Gastroesophageal sphincter (tissue), 3 donors: ENCODE results near the gene SMOC1.

Experiments used
- POLR2A ChIP-seq, 2 donors: fragments of 450-650 bp; IDR thresholded peaks; one replicate each; pipeline ENCODE4 v1.6.1; 2017; ENCODE audit warnings: antibody characterized with exemption in 2 of 2, mild to moderate bottlenecking in 2 of 2, moderate library complexity in 1 of 2
- POLR2AphosphoS5 ChIP-seq: sonication (generic); formaldehyde crosslinking; IDR thresholded peaks from one replicate; pipeline ENCODE4 v1.6.1; 2017; ENCODE audit warnings: antibody characterized with exemption
- TF ChIP-seq, protein P1 (sequence below), 4 experiments: fragments of 200-600 bp in 2 of 4; fragments of 450-650 bp in 2 of 4; sonication (generic) in 1 of 4; IDR thresholded peaks; one replicate each; pipeline ENCODE4 v1.5.1; 2017 to 2019; ENCODE audit warnings: antibody characterized with exemption in 4 of 4, mild to moderate bottlenecking in 2 of 4, moderate library complexity in 2 of 4

GRCh38 chr14:69852531-69853321 is 26.5 kb upstream of the SMOC1 start:
- TF ChIP-seq, protein P1, sequence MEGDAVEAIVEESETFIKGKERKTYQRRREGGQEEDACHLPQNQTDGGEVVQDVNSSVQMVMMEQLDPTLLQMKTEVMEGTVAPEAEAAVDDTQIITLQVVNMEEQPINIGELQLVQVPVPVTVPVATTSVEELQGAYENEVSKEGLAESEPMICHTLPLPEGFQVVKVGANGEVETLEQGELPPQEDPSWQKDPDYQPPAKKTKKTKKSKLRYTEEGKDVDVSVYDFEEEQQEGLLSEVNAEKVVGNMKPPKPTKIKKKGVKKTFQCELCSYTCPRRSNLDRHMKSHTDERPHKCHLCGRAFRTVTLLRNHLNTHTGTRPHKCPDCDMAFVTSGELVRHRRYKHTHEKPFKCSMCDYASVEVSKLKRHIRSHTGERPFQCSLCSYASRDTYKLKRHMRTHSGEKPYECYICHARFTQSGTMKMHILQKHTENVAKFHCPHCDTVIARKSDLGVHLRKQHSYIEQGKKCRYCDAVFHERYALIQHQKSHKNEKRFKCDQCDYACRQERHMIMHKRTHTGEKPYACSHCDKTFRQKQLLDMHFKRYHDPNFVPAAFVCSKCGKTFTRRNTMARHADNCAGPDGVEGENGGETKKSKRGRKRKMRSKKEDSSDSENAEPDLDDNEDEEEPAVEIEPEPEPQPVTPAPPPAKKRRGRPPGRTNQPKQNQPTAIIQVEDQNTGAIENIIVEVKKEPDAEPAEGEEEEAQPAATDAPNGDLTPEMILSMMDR (IDR thresholded peaks at IDR 0.05): no peak
- TF ChIP-seq POLR2A (IDR thresholded peaks at IDR 0.05): no peak
- TF ChIP-seq POLR2AphosphoS5: no peak
